ENCODE measurements around the gene PSMF1. TPM values are rescaled to one million over a fixed set of nuclear protein-coding genes. Genes with fewer than 3 reads are reported as not detected.

The PSMF1 gene
- total and polyA plus RNA-seq, 9 of the 15 experiments (the other 6 are each of a cell fraction or from before 2014, with no cell fraction given), result 8.5 to 192 (median 33.2) TPM

DNA sequence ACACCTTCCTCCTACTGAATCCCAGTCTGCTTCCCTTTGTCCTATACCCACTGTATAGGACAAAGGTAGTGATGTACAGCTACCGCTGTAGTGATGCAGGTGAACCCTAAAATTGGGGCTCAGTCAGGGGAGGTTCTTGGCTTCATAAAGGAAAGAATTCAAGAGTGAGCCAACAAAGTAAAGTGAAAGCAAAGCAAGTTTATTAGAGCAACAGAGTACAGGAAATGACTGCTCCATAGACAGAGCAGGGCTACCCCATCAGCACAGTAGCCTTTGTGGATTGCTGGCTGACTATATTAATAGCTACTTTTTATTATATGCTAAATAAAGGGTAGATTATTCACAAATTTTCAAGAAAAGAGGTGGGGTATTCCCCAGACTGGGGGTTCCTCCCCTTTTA, 81.6 kb downstream of the PSMF1 start (continued):
- TF ChIP-seq RREB1 (CRISPR knock-in tag; IDR thresholded peaks at IDR 0.05) (no peak), ZNF766 (CRISPR knock-in tag; conservative IDR thresholded peaks at IDR 0.05) (no peak), ZBTB40 (IDR thresholded peaks at IDR 0.05) (no peak), ZBTB40 (CRISPR knock-in tag; IDR thresholded peaks at IDR 0.05) (no peak), SRSF9 (IDR thresholded peaks at IDR 0.05; ENCODE audit: borderline replicate concordance, low read depth, low read length) (no peak), NR2C1 (IDR thresholded peaks at IDR 0.05) (no peak), NR2C1 (tag; IDR thresholded peaks at IDR 0.05) (no peak)
